BJ (cell line): ENCODE results near the gene SPX. TPM values are rescaled to one million over a fixed set of nuclear protein-coding genes. Genes with fewer than 3 reads are reported as not detected.

ENCODE experiments used
- CTCF ChIA-PET: fragments of 350-600 bp; formaldehyde crosslinking; extraction: SDS; loops from one replicate; lab custom pipeline; 2021; ENCODE audit warnings: antibody characterized with exemption, inconsistent platforms; lab: Yijun Ruan, JAX
- POLR2A ChIA-PET: fragments of 300-600 bp; sonication (Branson Sonifier 250); formaldehyde crosslinking; extraction: SDS; loops from one replicate; lab custom pipeline; 2021; ENCODE audit warnings: antibody characterized with exemption; lab: Charles Lee
- DNase-seq: peaks from one replicate; pipeline ENCODE4 v3.0.0-alpha.2; 2011; ENCODE audit warnings: low read depth
- H3K27me3 ChIP-seq: 2 replicates; pipeline ENCODE4 v1.6.0; 2011; ENCODE audit warnings: low read length; ENCODE audit not compliant: control insufficient read depth, insufficient read depth
- H3K36me3 ChIP-seq: 2 replicates; pipeline ENCODE4 v1.5.1; 2011; ENCODE audit warnings: low read length; ENCODE audit not compliant: control insufficient read depth, insufficient read depth
- H3K4me3 ChIP-seq: 2 replicates; pipeline ENCODE4 v1.5.1; 2011; ENCODE audit warnings: low read depth, mild to moderate bottlenecking, control low read depth, low read length
- polyA plus RNA-seq: library from polyadenylated mRNA; depleted of rRNA; stranded (reverse); fragments of >200 nt; gene quantifications from 2 replicates; pipeline ENCODE4 v1.2.3, GENCODE V29; 2011
- TF ChIP-seq, protein P1 (sequence below): IDR thresholded peaks from 2 replicates; pipeline ENCODE4 v1.5.1; 2011; ENCODE audit warnings: low read depth, mild to moderate bottlenecking, control low read depth, inconsistent platforms, low read length, moderate library complexity; ENCODE audit not compliant: insufficient read depth

Gene SPX
- polyA plus RNA-seq, 1 experiment = 0.06 TPM

DNA sequence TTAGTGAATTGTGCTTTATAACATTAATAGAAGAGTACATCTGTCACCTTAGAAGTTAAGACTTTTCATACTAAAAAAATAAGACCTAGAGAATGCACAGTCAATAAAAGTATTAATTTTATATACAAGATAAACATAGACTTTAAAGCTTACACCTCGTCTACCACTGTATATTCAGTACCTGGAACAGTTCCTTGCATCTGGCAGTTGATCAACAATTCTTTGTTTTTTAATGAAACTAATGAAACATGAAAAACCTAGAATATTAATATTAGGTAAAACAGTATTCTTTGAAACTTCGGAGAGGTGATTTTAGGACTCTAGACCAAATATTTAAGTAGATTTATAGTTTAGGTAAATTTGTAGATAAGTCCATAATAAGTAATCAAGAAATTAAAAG lies 20.2 kb upstream of the SPX start:
- ChIA-PET CTCF (no interaction called here), POLR2A (no interaction called here)
- TF ChIP-seq, protein P1, sequence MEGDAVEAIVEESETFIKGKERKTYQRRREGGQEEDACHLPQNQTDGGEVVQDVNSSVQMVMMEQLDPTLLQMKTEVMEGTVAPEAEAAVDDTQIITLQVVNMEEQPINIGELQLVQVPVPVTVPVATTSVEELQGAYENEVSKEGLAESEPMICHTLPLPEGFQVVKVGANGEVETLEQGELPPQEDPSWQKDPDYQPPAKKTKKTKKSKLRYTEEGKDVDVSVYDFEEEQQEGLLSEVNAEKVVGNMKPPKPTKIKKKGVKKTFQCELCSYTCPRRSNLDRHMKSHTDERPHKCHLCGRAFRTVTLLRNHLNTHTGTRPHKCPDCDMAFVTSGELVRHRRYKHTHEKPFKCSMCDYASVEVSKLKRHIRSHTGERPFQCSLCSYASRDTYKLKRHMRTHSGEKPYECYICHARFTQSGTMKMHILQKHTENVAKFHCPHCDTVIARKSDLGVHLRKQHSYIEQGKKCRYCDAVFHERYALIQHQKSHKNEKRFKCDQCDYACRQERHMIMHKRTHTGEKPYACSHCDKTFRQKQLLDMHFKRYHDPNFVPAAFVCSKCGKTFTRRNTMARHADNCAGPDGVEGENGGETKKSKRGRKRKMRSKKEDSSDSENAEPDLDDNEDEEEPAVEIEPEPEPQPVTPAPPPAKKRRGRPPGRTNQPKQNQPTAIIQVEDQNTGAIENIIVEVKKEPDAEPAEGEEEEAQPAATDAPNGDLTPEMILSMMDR = no peak
- H3K4me3 ChIP-seq = no peak overlapping the region
- H3K27me3 ChIP-seq = no peaks in the 10 kb centered on the region
- no peak for DNase-seq
- H3K36me3 ChIP-seq = peaks cover 2% of the 10 kb centered on the region; the same call in 1 of the 2 replicates

DNA sequence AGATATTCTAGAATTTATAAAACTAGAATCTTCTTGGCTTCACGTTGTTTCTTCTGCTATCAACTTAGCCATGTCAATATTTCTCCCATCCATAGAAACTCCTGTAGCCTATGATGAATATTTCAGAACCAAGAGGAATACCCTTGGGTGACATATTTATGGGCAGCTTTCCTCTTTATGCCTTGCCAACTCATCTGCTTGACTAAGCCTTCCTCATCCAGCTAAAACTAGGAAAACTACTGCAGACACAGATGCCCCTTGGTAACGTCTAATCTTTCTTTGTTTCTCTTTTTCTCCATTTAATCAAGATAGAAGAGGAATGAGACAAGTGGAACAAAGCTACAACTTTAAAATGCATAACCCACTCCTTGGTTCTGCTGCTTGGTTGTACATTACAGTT lies 18.2 kb upstream of the SPX start:
- ChIA-PET POLR2A (no interaction called here), CTCF (no interaction called here)
- Histone ChIP-seq H3K36me3 (peaks cover 4% of the 10 kb centered on the region), H3K4me3 (no peak overlapping the region), H3K27me3 (no peaks in the 10 kb centered on the region)
- DNase-seq = no peak
- TF ChIP-seq, protein P1 = no peak

DNA sequence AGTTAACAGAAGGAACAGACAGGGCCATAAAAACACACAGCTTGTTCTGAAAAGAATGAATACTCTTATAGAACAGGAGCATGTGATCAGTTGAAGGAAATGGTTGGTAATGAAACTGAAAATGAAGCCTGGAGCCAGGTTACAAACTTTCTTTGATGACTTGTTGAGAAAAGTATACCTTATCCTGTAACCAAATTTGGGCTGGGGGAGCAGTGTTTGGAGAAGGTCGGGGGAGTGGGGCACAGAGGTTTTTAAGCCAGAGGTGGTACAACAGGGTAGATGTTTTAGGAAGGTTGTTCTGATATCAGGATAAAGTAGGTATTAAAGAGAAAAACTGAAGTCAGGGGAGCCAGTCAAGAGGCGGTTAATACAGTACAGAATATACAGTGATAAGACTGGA lies 16.3 kb upstream of the SPX start:
- DNase-seq = no peak
- ChIA-PET CTCF (interaction anchor here (1.0 kb wide), 1 partner anchor 122 kb away, joined by 3 read pairs; no protein-coding TSS in a partner anchor), POLR2A (no interaction called here)
- TF ChIP-seq, protein P1 = no peak
- H3K27me3 ChIP-seq = no peaks in the 10 kb centered on the region
- no peak overlapping the region for H3K4me3 ChIP-seq
- H3K36me3 ChIP-seq = peaks cover 4% of the 10 kb centered on the region

DNA sequence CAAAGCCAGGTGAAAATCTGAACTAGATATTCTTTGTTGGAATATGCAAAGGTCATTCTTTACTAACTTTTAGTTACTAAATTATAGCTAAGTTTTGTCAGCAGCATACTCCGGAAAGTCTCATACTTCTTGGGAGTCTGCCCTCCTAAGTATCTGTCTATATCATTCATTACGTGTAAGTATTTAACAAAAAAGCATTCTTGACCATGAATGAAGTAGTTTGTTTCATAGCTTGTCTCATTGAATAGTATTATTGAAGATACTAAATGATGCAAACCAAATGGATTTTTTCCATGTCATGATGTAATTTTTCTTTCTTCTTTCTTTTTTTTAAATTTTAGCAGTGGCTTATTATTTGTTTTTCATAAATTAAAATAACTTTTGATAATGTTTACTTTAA lies 9.8 kb upstream of the SPX start:
- no peak for DNase-seq
- CTCF ChIA-PET = no interaction called here
- peaks cover 2% of the 10 kb centered on the region for H3K36me3 ChIP-seq
- H3K4me3 ChIP-seq = no peak overlapping the region
- TF ChIP-seq, protein P1 = no peak
- H3K27me3 ChIP-seq = no peaks in the 10 kb centered on the region
- POLR2A ChIA-PET = no interaction called here

DNA sequence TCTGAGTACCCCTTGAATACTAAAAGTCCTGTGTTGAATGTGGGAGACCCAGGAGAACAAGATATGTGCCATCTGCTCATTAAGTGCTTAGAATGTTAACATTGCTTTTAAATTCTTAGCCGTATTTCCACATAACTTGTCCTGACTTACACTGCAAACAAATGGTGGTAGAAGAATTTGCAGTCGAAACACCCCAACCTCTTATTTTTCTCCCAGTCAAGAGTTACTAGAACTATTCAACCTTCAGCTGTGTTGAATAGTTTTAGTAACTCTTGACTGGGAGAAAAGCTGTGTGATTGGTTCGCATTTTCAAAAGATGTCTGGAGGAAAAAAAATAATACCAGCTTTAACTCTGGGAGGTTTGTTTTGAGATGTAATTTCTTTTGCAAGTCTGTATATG lies 7.6 kb upstream of the SPX start:
- CTCF ChIA-PET = no interaction called here
- no peaks in the 10 kb centered on the region for H3K36me3 ChIP-seq
- no peak overlapping the region for H3K4me3 ChIP-seq
- POLR2A ChIA-PET = no interaction called here
- no peak for DNase-seq
- TF ChIP-seq, protein P1 = no peak
- H3K27me3 ChIP-seq = no peaks in the 10 kb centered on the region
